Stimulated activated CD4-positive, alpha-beta T cell treated with anti-CD3 and anti-CD28 coated beads, Interleukin-15, amount 100 ng/mL, for 24 hours (primary cell): ENCODE measurements around the gene MCM3AP.

Experiments used
- DNase-seq: peaks from one replicate; pipeline ENCODE4 v3.0.0-alpha.2; 2020

MCM3AP gene

DNA sequence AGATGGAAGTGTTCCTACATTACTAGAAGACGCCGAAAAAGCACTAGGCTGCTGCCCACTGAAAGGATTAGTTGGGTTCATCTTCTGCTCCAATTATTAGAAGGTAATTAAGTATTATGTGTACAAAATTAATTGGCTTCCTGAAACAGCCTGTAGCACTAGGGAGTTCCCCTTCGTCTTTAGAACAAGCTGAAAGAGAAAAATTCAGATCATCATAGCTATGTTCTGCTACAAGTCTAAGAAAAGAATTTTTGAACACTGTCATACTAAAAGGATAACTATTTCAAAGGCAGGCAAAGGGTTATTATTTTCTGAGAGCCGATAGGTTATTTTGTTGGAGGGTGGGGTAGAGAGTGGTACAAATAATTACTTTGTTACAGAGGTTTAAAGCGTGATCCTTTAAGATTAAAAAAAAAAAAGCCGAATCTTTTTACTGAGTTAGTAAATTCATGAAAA is at the start of gene MCM3AP:
Gene MCM3AP, minus strand, starts transcription at position 406 of the 456 bp plus-strand sequence. Its CDS starts 325 bp downstream, at position 81.
- DNase-seq = no peak

DNA sequence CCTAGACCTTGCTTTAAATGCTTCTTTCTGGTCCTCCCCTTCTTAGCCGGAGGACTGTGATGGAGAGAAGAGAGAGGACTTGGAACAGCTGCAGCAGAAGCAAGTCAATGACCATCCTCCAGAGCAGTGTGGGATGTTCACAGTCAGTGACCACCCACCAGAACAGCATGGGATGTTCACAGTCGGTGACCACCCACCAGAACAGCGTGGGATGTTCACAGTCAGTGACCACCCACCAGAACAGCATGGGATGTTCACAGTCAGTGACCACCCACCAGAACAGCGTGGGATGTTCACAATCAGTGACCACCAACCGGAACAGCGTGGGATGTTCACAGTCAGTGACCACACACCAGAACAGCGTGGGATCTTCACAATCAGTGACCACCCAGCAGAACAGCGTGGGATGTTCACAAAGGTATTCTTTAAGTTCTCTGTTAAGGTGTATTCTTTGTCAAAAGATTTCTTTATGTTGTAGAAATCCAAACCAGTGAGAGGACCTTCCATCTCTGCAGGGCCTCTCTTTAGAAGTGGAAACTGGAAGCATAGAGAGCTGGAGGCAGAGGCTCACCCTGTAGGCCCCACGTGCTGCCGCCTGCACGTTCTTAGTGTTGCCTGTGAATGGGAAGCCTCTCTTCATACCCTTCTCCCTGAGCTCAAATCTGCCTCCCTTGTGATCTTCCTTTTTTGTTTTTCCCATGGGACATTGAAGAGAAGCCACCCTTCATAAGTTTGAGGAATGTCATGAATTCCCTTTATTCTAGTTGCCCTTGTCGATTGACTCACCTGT is 49.1 kb upstream of the MCM3AP start:
- DNase-seq = no peak

DNA sequence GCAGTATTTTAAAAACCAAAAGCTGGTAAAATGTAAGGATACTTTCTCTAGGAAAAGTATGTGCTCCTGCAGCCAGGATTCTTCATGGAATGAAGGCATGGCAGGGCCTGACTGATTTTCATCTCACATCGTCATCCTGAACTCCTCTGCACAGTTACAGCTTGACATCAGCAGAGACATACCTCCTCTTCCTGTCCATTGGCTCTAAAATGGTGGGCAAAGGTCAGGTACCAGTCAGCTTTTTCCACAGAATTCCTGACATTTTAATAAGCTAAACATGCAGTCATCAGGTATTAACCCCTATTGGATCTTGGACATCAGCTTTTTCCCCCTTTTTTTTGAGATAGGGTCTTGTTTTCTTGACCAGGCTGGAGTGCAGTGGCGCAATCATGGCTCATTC is 44.4 kb upstream of the MCM3AP start:
- DNase-seq = no peak

DNA sequence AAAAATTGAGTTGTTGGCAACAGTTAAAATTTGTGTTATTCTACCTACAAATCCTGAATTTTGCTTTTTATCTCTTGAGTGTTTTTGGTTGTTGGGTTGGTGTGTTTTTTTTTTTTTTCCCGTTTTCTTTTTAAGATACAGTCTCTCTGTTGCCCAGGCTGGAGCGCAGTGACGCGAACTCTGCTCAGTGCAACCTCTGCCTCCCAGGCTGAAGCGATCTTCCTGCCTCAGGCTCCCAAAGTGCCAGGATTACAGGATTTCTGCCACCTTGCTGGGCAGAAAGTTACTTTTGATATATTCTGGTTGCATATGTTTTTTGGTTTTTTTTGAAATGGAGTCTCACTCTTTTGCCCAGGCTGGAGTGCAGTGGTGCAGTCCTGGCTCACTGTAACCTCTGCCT is 42.7 kb upstream of the MCM3AP start:
- no peak for DNase-seq

DNA sequence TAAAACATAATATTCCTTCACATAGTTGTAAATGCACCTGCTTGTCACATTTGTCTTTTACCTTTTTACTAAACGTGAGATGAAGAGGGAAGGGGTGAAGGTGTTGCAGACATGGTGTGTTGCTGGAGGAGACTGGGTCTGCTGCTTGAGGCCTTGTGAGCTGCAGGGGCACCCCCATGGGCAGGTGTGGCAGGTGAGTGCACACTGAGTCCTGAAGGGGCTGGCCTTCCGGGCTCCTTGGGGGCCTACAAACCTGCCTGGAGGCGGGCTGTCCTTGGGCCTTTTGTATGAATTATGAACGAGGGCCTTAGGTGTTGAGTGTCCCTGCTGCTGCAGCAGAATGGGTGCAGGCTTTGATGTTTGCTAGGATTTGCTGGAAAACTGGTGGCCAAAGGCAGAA is 42.3 kb upstream of the MCM3AP start:
- no peak for DNase-seq

DNA sequence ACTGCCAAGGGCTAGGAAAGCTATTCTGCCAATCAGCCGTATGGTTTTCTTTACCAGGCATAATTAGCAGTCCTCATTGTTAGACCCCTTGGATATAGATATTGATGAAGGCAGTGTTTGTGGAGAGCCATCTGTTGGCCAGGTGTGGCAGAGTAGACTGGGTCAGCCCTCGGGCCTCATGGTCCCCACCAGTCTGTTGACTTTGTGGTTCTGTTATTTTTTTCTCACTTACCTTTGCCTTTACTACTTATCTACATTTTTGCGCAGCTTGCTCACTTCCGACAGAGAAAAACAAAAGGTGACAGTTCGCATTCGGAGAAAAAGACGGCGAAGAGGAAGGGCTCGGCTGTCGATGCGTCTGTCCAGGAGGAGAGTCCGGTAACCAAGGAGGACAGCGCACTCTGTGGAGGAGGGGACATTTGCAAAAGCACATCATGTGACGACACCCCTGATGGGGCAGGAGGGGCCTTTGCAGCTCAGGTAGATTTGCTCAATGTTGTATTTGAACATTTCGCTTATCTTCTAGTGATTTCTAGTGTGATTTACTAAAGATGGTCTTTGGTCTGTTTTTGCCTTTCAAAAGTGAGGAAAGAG is 40.8 kb upstream of the MCM3AP start:
- DNase-seq = no peak

DNA sequence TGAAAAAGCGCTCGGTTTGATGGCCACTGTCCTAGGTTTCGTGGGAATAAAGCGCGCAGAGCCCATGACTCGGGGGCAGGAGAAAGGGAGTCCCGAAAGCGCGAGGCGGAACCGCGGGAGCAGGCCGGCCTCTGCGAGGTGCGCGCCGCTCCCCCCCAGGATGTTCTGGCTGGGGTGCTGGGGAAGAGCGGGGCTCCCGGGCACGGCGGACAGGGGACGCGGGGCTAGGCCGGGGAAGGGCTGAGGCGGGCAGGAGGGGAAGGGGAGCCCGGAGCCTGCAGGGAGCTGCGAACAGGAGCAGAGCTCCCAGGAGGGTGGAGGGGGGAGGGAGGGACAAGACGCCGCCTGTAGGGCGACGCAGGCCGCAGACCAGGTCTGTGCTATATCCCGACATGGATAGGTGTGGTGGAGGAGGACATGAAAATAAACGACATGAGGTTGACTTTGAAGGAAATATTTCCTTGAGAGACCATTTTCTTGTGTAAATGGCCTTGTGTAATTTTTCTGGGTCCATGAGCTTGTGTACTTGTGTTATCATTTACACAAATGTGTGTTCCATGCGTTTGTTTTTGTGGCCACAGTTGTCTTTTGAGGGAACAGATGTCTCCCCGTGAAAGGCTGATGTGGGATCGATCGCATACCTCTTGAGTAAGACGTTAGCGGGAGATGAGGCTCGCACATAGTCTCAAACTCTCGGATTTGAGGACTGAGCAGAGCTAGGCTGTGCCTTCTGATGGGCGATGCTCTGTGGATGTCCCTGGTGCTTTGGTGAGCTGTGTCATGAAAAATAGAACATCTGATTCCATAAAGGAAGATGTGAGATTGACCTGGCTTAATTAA is 39.9 kb upstream of the MCM3AP start:
- peak; percentile 55 for DNase-seq

DNA sequence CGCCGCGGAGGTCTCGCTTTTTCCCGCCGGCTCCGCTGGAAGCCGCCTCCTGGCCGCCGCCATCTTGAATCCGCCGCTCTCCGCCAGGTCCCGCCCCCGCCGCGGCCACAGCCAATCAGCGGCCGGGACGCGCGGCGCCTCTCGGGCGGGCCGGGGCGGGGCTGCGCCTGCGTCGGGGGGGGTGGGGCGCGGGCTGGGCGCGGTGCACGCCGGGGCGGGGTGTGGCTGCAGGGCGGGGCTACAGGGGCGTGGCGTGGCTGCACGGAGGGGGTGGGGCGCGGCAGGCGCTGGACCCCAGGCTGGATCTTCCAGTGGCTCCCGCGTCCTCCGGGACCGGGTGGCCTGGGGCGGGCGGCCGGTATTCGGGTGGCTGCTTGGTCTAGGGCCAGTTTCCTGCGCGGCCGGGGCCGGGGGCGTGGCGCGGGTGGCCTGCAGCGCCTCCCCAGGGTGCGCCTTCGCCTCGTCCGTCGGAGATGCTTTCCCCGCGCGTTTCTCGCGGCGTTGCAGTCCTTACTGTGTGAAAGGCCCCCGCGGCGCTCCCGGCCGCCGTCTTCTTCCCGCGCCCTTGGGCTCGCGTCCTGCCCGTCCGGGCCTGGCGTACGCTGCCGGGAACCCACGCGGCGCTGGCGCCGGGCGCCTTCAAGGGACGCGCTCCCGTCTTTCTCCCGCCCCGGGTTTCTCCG is 39.1 kb upstream of the MCM3AP start:
- peak; percentile 90 for DNase-seq

DNA sequence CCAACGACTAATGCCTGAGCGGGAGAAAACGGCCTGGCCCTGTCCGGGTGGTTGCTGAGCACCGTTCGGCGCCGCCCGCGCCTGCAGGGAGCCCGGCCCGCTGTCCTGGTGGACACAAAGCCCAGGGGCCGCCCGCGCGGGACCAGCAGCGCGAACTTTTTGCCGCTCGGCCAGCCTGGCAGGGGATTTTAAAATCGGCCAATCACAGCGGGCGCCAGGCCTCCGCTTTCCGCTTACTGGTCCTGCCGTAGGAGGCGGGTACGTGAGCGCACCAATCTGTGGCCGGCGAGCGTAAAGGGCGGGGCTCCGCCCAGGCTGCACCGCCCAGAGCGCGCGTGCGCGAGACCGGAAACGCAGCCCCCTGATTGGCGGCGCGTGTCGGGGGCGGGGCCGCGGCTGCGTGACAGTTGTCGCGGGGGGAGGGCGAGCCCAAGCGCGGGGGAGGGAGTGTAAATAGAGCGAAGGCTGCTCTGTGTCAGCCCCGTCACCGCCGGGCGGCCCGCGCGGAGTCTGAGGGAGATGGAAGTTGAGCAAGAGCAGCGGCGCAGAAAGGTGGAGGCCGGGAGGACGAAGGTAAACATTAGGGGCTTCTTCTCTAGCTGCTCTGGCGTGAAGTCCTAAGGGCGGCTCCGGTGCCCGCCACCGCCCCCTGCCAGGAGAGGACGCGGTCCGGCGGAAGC is 38.4 kb upstream of the MCM3AP start, which contains the start of the genes C21orf58 and PCNT:
Gene C21orf58, minus strand, starts transcription at position 161 of the 680 bp plus-strand sequence. CDS start 1,132 bp downstream, outside the sequence.
Gene PCNT, plus strand, starts transcription at position 447 of the 680 bp plus-strand sequence. Its CDS starts 73 bp downstream, at position 520.
- DNase-seq = peak; percentile 97

DNA sequence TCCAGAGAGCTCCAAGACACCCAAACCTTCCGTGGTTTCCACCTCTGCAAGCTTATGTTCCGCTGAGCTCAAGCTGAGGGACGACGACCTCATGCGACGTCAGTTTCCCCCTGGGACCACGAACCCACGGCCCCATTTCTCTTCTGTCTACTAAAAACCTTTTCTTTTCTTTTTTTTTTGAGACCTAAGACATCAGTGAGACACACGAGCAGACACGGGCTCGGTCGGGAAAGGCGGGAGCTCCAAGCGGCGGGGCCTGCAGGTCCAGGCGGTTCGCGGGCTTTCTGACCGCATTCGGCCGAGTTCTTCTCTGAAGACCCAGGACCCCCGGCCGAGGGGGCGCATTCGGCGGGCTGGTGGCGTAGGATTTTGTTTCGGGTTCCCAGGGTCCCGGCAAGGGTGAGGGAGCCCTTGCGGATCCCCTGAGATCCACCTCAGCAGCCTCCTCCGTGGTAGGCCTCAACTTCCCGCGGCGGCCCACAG is 37.9 kb upstream of the MCM3AP start:
- DNase-seq = no peak

DNA sequence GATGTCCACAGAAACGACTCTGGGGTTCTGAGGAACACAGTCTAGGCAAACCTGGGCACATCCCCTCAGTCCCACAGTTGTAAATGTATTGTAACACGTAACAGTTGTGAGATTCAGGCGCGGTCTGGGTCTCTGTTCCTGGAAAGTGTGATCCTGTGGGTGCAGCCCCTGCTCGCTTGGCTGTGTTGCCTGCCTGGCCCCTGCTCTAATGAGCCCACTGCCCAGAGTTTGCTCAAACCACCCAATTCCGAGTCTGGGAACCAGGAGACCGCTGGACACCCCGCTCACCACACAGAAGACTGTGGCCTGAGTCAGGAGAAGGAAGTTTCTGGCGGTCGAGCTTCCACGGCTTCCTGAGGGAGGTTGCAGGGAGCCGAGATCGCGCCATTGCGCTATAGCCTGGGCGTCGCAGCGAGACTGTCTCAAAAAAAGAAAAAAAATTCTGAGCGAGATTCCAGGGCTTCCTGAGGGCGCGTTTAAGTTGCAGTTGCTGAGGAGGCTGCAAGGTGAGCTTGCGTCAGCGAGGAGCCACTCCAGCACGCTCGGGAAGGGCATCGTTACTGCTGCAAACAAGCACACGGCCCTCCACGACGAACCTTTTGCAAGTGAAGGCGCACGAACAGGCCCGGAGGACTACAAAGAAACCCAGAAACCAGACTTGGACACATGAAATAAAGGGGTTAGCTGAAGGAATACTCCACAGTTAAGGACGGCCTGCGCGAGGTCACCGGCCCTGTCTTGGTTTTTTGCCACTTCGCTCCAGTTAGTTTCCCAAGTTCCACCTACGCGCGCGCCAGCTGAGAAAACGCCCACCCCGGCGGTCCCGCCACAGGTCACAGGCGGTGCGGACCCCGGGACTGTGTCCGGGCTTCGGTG is 37.2 kb upstream of the MCM3AP start:
- DNase-seq = peak; percentile 43

DNA sequence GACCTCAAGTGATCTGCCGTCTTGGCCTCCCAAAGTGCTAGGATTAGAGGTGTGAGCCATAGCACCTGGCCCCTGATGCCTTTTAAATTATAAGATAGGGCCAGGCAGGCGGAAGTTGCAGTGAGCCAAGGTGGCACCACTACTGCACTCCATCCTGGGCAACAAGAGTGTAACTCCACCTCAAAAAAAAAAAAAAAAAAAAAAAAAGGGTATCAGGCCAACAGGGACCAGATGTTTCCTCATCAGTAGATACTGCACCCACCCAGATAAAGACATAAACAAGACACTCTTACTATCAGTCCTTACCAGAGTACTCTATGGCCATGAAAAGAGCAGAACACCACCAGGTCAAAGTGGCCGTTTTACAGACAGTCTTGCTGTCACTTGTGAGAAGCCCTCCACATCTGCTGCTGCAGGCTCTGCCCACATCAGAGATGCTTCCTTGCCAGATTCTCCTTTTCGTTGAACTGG is 35.0 kb upstream of the MCM3AP start:
- DNase-seq = no peak

DNA sequence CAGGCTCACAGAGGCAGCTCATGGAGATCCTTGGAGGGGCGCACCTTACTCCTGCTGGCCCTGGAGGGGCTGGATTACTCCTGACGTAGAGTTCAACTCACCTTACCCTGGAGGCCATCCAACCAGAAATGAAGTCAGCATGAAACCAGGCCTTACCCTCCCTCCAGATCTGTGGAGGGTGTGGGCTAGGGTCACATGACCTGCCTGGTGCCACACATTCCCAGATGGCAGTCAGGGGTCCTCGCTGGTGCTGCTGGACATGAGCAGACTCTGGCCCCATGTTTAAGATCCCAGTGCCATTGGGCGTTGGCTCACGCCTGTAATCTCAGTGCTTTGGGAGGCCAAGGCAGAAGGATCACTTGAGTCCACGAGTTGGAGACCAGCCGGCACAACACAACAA is 33.8 kb upstream of the MCM3AP start:
- DNase-seq = no peak

DNA sequence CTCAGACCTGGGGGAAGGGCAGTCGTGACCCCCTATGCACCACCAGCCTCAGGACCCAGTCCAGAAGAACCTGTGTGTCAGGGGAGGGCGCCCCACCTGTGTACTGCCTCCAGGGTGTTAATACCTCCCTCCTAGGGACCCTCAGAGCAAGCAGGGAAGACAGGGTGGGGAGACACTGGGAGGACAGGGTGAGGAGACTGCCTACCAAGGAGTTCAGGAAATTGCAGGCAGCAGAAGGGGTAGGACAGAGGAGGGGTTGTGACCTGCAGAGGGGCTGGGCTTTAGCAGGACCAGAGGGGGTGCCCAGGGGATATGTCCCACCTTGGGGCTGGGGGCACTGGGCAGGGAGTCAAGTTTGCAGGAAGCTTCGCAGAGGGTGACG is 33.0 kb upstream of the MCM3AP start:
- DNase-seq = no peak

DNA sequence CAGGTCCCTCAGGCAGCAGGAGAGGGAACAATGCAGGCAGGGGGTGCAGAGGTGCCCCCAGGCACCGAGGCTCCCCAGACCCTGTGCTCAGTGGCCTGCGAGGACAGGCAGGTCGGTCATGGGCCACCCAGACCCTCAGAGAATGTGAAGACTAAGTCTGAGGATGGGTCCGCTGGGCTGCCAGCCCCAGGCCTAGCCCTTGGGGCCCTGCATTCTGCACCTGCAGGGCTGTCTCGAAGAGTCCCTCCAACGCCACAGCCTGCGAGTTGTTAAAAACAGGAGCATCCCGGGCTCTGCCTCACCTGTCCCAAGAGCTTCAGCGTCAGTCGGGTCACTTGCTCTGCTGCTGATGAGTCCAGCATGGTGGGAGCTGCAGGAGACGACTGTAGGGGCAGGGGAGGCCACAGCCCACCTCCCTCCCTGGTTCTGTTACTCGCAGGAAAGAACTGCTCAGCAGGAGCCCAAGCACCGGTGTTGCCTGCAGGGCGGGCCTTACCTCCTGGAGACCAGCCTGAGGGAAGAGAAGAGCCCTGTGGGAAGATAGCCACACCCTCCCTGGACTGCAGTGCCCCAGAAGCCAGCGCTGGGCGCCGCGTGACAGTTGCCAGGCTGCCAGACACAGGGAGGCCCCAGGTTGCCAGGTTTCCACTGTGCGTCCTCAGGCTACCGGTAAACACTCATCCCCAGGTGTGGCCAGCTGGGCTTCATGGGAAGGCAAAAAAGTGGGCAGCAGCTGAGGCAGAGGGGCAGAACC is 32.5 kb upstream of the MCM3AP start:
- no peak for DNase-seq

DNA sequence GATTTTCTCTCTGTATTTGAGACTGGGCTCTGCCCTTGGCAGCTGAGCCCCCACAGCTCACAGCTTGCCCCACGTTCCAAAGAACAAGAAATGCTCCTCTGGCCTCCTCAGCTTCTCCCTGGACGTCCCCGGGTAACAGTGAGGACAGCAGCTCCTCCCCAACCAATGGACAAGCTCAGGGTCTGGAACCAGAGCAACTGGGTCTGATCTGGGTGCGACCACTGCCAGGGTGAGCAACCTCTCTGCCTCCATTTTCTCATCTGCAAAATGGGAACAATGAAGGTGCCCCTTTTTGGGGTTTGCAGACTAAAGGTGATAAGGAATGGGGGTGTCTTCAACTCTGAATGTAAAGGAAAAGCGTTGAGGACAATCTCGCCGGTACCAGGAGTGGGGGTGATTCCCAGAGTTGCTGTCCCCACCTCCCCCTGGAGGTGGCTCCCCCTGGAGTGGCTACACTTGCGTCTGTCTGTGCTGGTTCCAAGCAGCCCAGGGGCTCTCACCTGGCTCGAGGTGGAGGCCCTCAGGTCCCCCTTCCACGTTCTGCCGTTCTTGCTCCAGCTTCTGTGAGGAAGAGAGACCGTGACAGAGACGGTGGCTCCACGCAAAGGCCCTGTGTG is 31.4 kb upstream of the MCM3AP start:
- DNase-seq = no peak

DNA sequence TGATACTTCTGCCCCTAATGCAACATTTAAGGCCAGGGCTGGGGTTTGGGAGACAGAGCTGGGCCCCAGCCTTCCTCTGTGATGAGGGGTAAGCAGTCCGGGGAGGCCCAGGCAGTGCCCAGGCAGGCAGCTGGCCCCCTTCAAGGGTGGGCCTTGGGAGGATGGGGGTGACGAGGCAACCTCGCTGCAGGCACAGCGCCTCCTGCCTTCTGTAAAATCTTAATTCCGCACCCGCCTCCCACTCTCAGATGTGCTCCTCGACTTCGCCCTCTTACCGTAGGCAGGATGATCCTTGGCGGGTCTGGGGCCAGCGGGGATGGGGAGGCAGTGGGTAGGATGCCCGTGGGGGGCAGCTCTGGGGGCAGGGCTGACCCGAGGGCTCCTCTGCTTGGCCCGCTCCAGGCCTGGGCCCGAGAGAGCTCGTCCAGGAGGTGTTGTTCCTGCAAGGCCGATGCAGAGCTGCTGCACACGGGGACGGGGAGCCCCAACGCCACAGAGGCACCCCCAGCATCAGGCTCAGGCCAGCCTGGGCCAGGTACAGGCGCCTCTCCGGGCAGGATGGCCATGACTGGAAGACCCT is 29.1 kb upstream of the MCM3AP start:
- DNase-seq = no peak

DNA sequence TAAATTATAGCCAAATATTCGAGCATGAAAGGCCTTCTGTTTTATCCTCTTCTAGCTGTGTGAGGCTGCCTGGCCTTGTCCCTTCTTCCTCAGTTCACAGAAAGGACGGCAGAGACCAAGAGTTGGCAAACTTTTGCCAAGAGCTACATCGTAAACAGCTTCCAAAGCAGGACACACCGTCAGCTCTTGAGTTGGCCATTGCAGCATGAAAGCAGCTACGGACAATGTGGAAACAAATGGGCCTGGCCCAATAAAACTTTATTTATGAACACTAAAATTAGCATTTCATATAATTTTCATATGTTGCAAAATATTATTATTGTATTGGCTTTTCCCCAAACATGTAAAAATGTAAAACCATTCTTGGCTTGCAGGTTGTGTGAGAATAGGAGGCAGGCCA is 27.5 kb upstream of the MCM3AP start:
- DNase-seq = no peak

DNA sequence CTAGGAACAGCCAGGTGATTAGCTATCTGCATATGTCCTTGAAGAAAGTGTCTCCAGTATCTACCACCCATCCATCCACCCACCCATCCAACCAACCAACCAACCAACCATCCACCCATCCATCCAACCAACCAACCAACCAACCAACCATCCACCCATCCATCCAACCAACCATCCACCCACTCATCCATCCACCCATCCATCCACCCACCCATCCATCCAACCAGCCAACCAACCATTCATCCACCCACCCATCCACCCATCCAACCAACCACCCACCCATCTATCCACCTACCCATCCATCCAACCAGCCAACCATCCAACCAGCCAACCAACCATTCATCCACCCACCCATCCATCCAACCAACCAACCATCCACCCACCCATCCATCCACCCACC is 26.2 kb upstream of the MCM3AP start:
- no peak for DNase-seq
